Thymus (tissue), 11 donors: ENCODE measurements around the gene PLA2G2C. TPM values are rescaled to one million over a fixed set of nuclear protein-coding genes. Genes with fewer than 3 reads are reported as not detected.
"Not testable (repeated sequence)": the region's sequence is repeated elsewhere in the genome, so short reads cannot be mapped to it uniquely, and the experiment has no call there.

Source experiments
- DNase-seq, 9 donors: peaks; one replicate each; pipeline ENCODE4 v3.0.0-alpha.2; 2013; ENCODE audit warnings: low spot score in 9 of 9, low read depth in 6 of 9, missing footprints in 1 of 9
- H3K27ac ChIP-seq, 2 donors: one replicate each; pipeline ENCODE4 v1.5.1; 2013; ENCODE audit warnings: control low read depth in 1 of 2, low read depth in 1 of 2, low read length in 1 of 2, mild to moderate bottlenecking in 1 of 2, moderate library complexity in 1 of 2
- H3K27me3 ChIP-seq, 2 donors: one replicate each; pipeline ENCODE4 v1.5.1; 2013; ENCODE audit warnings: low read length in 1 of 2; ENCODE audit not compliant: control insufficient read depth in 2 of 2, insufficient read depth in 1 of 2
- H3K36me3 ChIP-seq, 2 donors: one replicate each; pipeline ENCODE4 v1.5.1; 2013; ENCODE audit warnings: low read length in 1 of 2, mild to moderate bottlenecking in 1 of 2, moderate library complexity in 1 of 2; ENCODE audit not compliant: control insufficient read depth in 2 of 2, insufficient read depth in 2 of 2
- H3K4me1 ChIP-seq, 2 donors: one replicate each; pipeline ENCODE4 v1.5.1; 2013; ENCODE audit warnings: low read length in 2 of 2; ENCODE audit not compliant: control insufficient read depth in 2 of 2, insufficient read depth in 2 of 2
- H3K4me3 ChIP-seq, 2 donors: one replicate each; pipeline ENCODE4 v1.5.1; 2013; ENCODE audit warnings: low read length in 2 of 2, control low read depth in 1 of 2, mild to moderate bottlenecking in 1 of 2
- H3K9me3 ChIP-seq, 2 donors: one replicate each; pipeline ENCODE4 v1.5.1; 2013; ENCODE audit warnings: low read length in 1 of 2, mild to moderate bottlenecking in 1 of 2; ENCODE audit not compliant: control insufficient read depth in 2 of 2, insufficient read depth in 1 of 2
- WGBS: extraction: QIAGEN DNeasy Blood & Tissue Kit; methylation state at CpG from one replicate; pipeline ENCODE4 v1.1.7; 2013; 5-methylcytosine and 5-hydroxymethylcytosine counted together
- polyA plus RNA-seq: library from polyadenylated mRNA; stranded (reverse); fragments of 200-250 nt; gene quantifications from one replicate; pipeline ENCODE4 v1.2.3, GENCODE V29; 2013
- total RNA-seq: library from RNA; stranded (reverse); fragments of 120-200 nt; gene quantifications from one replicate; pipeline ENCODE4 v1.2.4, GENCODE V29; 2013
- donor health status: healthy.

The PLA2G2C gene
- total and polyA plus RNA-seq, 2 donors, result 0.02 to 0.19 TPM

GRCh38 chr1:20138346-20138745 is 48.0 kb downstream of the PLA2G2C start:
- Histone ChIP-seq H3K9me3 (no peaks in the 10 kb centered on the region), H3K27me3 (no peaks in the 10 kb centered on the region), H3K4me1 (no peaks in the 10 kb centered on the region), H3K36me3 (no peaks in the 10 kb centered on the region), H3K27ac (no peak overlapping the region), H3K4me3 (no peak overlapping the region)
- no peak for DNase-seq
- 96% methylated on average over 6 of the region's 6 CpGs for WGBS

- Histone ChIP-seq H3K36me3 (no peaks in the 10 kb centered on the region), H3K4me1 (no peaks in the 10 kb centered on the region), H3K27me3 (no peaks in the 10 kb centered on the region), H3K27ac (no peak overlapping the region), H3K9me3 (no peaks in the 10 kb centered on the region), H3K4me3 (no peak overlapping the region)
- DNase-seq, result no peak
- 93% methylated on average over 1 of the region's 1 CpG for WGBS
These were observed 48.7 kb downstream of the PLA2G2C start for GRCh38 chr1:20137604-20138003.

GRCh38 chr1:20137055-20137454 is 49.3 kb downstream of the PLA2G2C start:
- Histone ChIP-seq H3K27ac (no peak overlapping the region), H3K4me3 (no peak overlapping the region), H3K36me3 (no peaks in the 10 kb centered on the region), H3K4me1 (no peaks in the 10 kb centered on the region), H3K9me3 (no peaks in the 10 kb centered on the region), H3K27me3 (no peaks in the 10 kb centered on the region)
- WGBS, result 94% methylated on average over 4 of the region's 4 CpGs
- DNase-seq, result no peak

- Histone ChIP-seq H3K27me3 (no peaks in the 10 kb centered on the region), H3K9me3 (no peaks in the 10 kb centered on the region), H3K36me3 (no peaks in the 10 kb centered on the region), H3K27ac (no peak overlapping the region), H3K4me3 (no peak overlapping the region), H3K4me1 (no peaks in the 10 kb centered on the region)
- DNase-seq, result no peak
- WGBS, result 99% methylated on average over 3 of the region's 3 CpGs
These were observed 50.1 kb downstream of the PLA2G2C start for GRCh38 chr1:20136249-20136648.

GRCh38 chr1:20134995-20135394 is 51.3 kb downstream of the PLA2G2C start:
- DNase-seq, result no peak
- WGBS, result 94% methylated on average over 3 of the region's 3 CpGs
- Histone ChIP-seq H3K4me3 (no peak overlapping the region), H3K4me1 (no peaks in the 10 kb centered on the region), H3K27ac (no peak overlapping the region), H3K9me3 (no peaks in the 10 kb centered on the region), H3K36me3 (no peaks in the 10 kb centered on the region), H3K27me3 (no peaks in the 10 kb centered on the region)

GRCh38 chr1:20130518-20130917 is 55.8 kb downstream of the PLA2G2C start:
- not testable (repeated sequence) for H3K27ac ChIP-seq, H3K27me3 ChIP-seq, DNase-seq, H3K4me1 ChIP-seq, H3K4me3 ChIP-seq, H3K36me3 ChIP-seq, H3K9me3 ChIP-seq
- WGBS, result 96% methylated on average over 3 of the region's 3 CpGs

- no peak for DNase-seq
- Histone ChIP-seq H3K27ac (no peak overlapping the region), H3K36me3 (no peaks in the 10 kb centered on the region), H3K27me3 (no peaks in the 10 kb centered on the region), H3K4me1 (no peaks in the 10 kb centered on the region), H3K4me3 (no peak overlapping the region), H3K9me3 (no peaks in the 10 kb centered on the region)
- 95% methylated on average over 10 of the region's 10 CpGs for WGBS
These were observed 59.4 kb downstream of the PLA2G2C start for GRCh38 chr1:20126806-20127440.

GRCh38 chr1:20126041-20126805 is 60.1 kb downstream of the PLA2G2C start:
- WGBS, result 88% methylated on average over 9 of the region's 9 CpGs

GRCh38 chr1:20125100-20125499 is 61.2 kb downstream of the PLA2G2C start:
- H3K27me3 ChIP-seq, result no peaks in the 10 kb centered on the region
- H3K36me3 ChIP-seq, result no peaks in the 10 kb centered on the region
- no peaks in the 10 kb centered on the region for H3K9me3 ChIP-seq
- H3K4me1 ChIP-seq, result no peaks in the 10 kb centered on the region
- DNase-seq, result no peak
- no peak overlapping the region for H3K27ac ChIP-seq
- 84% methylated on average over 10 of the region's 10 CpGs for WGBS
- no peak overlapping the region for H3K4me3 ChIP-seq

More at GRCh38 chr1:20126041-20126805, 60.1 kb downstream of the PLA2G2C start:
- Histone ChIP-seq H3K27me3 (no peaks in the 10 kb centered on the region), H3K9me3 (no peaks in the 10 kb centered on the region), H3K4me1 (no peaks in the 10 kb centered on the region), H3K36me3 (no peaks in the 10 kb centered on the region), H3K4me3 (no peak overlapping the region), H3K27ac (no peak overlapping the region)
- peak in 1 of 9 donors; percentile 7 for DNase-seq
